Breast epithelium (tissue), 3 donors: Measurements from ENCODE around the gene RAC2.

Source experiments
- POLR2A ChIP-seq: fragments of 450-650 bp; IDR thresholded peaks from one replicate; pipeline ENCODE4 v1.6.1; 2016; ENCODE audit warnings: antibody characterized with exemption, mild to moderate bottlenecking, moderate library complexity
- TF ChIP-seq, protein P1 (sequence below), 3 donors: fragments of 450-650 bp; IDR thresholded peaks; one replicate each; pipeline ENCODE4 v1.5.1; 2016 to 2017; ENCODE audit warnings: antibody characterized with exemption in 3 of 3, mild to moderate bottlenecking in 3 of 3, moderate library complexity in 3 of 3

DNA sequence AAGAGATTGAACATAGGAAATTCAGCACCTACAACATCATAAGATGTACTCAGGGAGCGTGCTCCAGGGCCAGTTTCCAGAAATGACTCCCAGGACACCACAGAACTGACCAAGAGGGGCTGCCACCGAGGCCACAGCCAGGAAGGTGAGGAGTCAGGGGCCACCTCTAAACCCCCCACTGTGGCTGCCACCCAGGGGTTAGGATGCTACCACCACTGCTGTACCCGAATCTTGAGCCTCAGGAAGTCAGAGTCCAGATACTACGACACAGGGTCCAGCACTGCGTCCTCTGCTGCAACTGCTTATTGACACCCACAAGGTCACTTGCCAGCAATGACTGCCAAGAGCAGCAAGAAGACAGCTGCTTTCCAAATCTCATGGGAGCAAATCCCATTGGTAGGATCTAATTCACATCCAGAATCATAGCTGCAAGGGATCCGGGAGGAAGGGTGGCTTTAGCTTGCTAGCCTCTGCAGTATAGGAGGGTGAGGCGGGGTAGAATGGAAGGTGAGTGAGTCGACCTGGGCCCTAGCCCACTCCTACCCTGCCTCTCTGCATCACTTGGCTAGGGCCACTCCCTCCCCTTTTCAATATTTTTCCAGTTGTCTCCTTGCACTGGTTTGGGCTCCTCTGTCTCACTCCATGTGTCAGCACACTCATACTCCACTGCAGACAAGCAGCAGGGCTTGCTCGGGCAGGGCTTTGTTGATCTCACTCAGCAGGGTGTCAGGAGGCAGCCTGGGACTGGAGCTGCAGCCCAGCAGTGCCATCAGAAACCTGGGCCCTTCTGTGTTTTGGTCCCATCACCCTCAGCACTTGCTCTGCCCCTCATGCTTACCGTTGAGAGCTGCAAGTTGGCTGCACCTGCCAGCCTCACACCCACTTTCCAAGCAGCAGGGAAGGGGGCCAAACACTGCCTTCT is 20.2 kb upstream of the RAC2 start:
- TF ChIP-seq, protein P1, sequence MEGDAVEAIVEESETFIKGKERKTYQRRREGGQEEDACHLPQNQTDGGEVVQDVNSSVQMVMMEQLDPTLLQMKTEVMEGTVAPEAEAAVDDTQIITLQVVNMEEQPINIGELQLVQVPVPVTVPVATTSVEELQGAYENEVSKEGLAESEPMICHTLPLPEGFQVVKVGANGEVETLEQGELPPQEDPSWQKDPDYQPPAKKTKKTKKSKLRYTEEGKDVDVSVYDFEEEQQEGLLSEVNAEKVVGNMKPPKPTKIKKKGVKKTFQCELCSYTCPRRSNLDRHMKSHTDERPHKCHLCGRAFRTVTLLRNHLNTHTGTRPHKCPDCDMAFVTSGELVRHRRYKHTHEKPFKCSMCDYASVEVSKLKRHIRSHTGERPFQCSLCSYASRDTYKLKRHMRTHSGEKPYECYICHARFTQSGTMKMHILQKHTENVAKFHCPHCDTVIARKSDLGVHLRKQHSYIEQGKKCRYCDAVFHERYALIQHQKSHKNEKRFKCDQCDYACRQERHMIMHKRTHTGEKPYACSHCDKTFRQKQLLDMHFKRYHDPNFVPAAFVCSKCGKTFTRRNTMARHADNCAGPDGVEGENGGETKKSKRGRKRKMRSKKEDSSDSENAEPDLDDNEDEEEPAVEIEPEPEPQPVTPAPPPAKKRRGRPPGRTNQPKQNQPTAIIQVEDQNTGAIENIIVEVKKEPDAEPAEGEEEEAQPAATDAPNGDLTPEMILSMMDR (IDR thresholded peaks at IDR 0.05), result no peak
- no peak for TF ChIP-seq POLR2A
